Keratinocyte (primary cell): Measurements from ENCODE around the gene ZNF562. TPM values are rescaled to one million over a fixed set of nuclear protein-coding genes. Genes with fewer than 3 reads are reported as not detected.

Experiments used
- DNase-seq: peaks from one replicate; pipeline ENCODE4 v3.0.0-alpha.2; 2011; ENCODE audit warnings: low read depth, missing footprints, low spot score
- FAIRE-seq: peaks from 2 replicates; lab custom pipeline; 2011; peaks lifted over from hg19 to GRCh38; lab: Jason Lieb, UNC
- H2AFZ ChIP-seq: 2 replicates; pipeline ENCODE4 v1.6.0; 2012; ENCODE audit warnings: low read length, control low read depth, inconsistent platforms; ENCODE audit not compliant: control insufficient read depth
- H3K27ac ChIP-seq: 2 replicates; pipeline ENCODE4 v1.5.1; 2011; ENCODE audit warnings: low read length; ENCODE audit not compliant: control insufficient read depth, insufficient read depth
- H3K27me3 ChIP-seq: 3 replicates; pipeline ENCODE4 v1.6.0; 2011; ENCODE audit warnings: low read length; ENCODE audit not compliant: control insufficient read depth, insufficient read depth; ENCODE audit errors: extremely low read depth
- H3K36me3 ChIP-seq, 2 experiments: 2 replicates in 1 of 2; 3 replicates in 1 of 2; pipeline ENCODE4 v1.5.1; 2011; ENCODE audit warnings: low read length in 2 of 2, mild to moderate bottlenecking in 1 of 2; ENCODE audit not compliant: control insufficient read depth in 2 of 2, insufficient read depth in 2 of 2; ENCODE audit errors: extremely low read depth in 1 of 2
- H3K4me1 ChIP-seq: 3 replicates; pipeline ENCODE4 v1.5.1; 2011; ENCODE audit warnings: low read length; ENCODE audit not compliant: control insufficient read depth, insufficient read depth; ENCODE audit errors: extremely low read depth
- H3K4me2 ChIP-seq: 3 replicates; pipeline ENCODE4 v1.6.0; 2011; ENCODE audit warnings: low read depth, low read length; ENCODE audit not compliant: control insufficient read depth, insufficient read depth; ENCODE audit errors: extremely low read depth
- H3K4me3 ChIP-seq, 3 experiments: fragments of 200-600 bp in 1 of 3; sonication (generic) in 1 of 3; 2 replicates in 2 of 3; 3 replicates in 1 of 3; pipeline ENCODE4 v1.5.1; 2011 to 2016; ENCODE audit warnings: low read length in 3 of 3, mild to moderate bottlenecking in 3 of 3, control low read depth in 2 of 3, inconsistent platforms in 1 of 3, low read depth in 1 of 3, mixed read lengths in 1 of 3, mixed run types in 1 of 3, moderate library complexity in 1 of 3; ENCODE audit not compliant: control insufficient read depth in 2 of 3, insufficient read depth in 2 of 3; ENCODE audit errors: extremely low read depth in 1 of 3
- H3K79me2 ChIP-seq: 2 replicates; pipeline ENCODE4 v1.6.0; 2012; ENCODE audit warnings: low read length; ENCODE audit not compliant: control insufficient read depth, insufficient read depth
- H3K9ac ChIP-seq: 3 replicates; pipeline ENCODE4 v1.6.0; 2011; ENCODE audit warnings: low read length; ENCODE audit not compliant: control insufficient read depth, insufficient read depth; ENCODE audit errors: extremely low read depth
- H3K9me1 ChIP-seq: 3 replicates; pipeline ENCODE4 v1.6.0; 2011; ENCODE audit warnings: low read length; ENCODE audit not compliant: control insufficient read depth, insufficient read depth; ENCODE audit errors: extremely low read depth
- H3K9me3 ChIP-seq: 2 replicates; pipeline ENCODE4 v1.5.1; 2012; ENCODE audit warnings: low read depth, low read length; ENCODE audit not compliant: control insufficient read depth
- H4K20me1 ChIP-seq: 3 replicates; pipeline ENCODE4 v1.6.0; 2011; ENCODE audit warnings: low read length; ENCODE audit not compliant: control insufficient read depth, insufficient read depth; ENCODE audit errors: extremely low read depth
- EZH2 ChIP-seq: IDR thresholded peaks from one replicate; pipeline ENCODE4 v1.6.1; 2012; ENCODE audit warnings: inconsistent platforms, mild to moderate bottlenecking, low read length, moderate library complexity
- dilution Hi-C: fragments of 300-500 bp; cut with MboI; formaldehyde crosslinking; loops from one replicate; pipeline ENCODE4 v1.7.0; 2020; ENCODE audit warnings: low sequenced_read_pairs; ENCODE audit not compliant: extremely low pct_ligation_motif_present
- polyA plus RNA-seq, 5 experiments: library from polyadenylated mRNA; depleted of rRNA in 3 of 5; stranded (reverse) in 3 of 5; stranded (forward) in 1 of 5; unstranded in 1 of 5; fragments of >200 nt; gene quantifications; 1 replicate in 1 of 5; 2 replicates in 3 of 5; 3 replicates in 1 of 5; pipeline versions ENCODE4 v1.2.1 to v1.2.3, GENCODE V29; 2011 to 2012; ENCODE audit warnings: missing spikeins in 2 of 5, low read depth in 1 of 5, low replicate concordance in 1 of 5
- TF ChIP-seq, protein P1 (sequence below), 3 experiments: IDR thresholded peaks in 1 of 3; conservative IDR thresholded peaks in 1 of 3; optimal IDR thresholded peaks in 1 of 3; 2 replicates in 2 of 3; 3 replicates in 1 of 3; pipeline versions ENCODE3 to v1.5.1; 2011; ENCODE audit warnings: low read length in 3 of 3, mild to moderate bottlenecking in 3 of 3, moderate library complexity in 2 of 3, control low read depth in 1 of 3, inconsistent platforms in 1 of 3; ENCODE audit not compliant: insufficient read depth in 2 of 3; ENCODE audit errors: extremely low read depth in 1 of 3

Gene ZNF562
- polyA plus RNA-seq, 1 donor (not counting 4 experiments of a cell fraction or from before 2014, with no cell fraction given) = 21.1 TPM

DNA sequence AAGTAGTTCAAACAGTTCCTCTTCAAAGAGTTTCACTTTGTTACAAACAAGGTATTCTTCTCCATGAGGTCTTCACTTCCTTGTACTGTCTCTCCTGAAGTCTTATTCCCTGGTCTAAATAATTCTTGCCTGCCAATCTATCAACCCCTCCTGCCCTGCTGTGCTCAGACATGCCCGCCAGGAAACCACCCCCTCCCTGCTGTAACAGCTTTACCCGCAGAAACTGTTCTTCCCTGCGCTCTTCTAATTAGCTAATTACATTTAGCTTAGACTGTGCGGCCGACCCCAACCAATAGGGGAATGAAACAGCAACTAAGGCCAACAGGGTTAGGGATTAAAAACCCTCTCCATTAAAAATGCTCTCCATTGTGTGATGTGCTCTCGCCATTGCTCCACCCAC is 47.0 kb upstream of the ZNF562 start:
- H3K27ac ChIP-seq = no peak overlapping the region
- FAIRE-seq = peak; percentile 83
- no peaks in the 10 kb centered on the region for H3K27me3 ChIP-seq
- no peaks in the 10 kb centered on the region for H3K36me3 ChIP-seq
- no peak overlapping the region for H3K9ac ChIP-seq
- H3K9me1 ChIP-seq = no peaks in the 10 kb centered on the region
- peak overlapping the region; percentile 81 for H2AFZ ChIP-seq
- H3K79me2 ChIP-seq = no peaks in the 10 kb centered on the region
- dilution Hi-C loops = no loop called here
- H3K4me2 ChIP-seq = peak overlapping the region; percentile 59
- H4K20me1 ChIP-seq = no peaks in the 10 kb centered on the region
- peak overlapping the region in 1 of 3 experiments; percentile 42 for H3K4me3 ChIP-seq
- DNase-seq = no peak
- H3K9me3 ChIP-seq = peaks cover 4% of the 10 kb centered on the region
- H3K4me1 ChIP-seq = peaks cover 7% of the 10 kb centered on the region
- TF ChIP-seq, protein P1, sequence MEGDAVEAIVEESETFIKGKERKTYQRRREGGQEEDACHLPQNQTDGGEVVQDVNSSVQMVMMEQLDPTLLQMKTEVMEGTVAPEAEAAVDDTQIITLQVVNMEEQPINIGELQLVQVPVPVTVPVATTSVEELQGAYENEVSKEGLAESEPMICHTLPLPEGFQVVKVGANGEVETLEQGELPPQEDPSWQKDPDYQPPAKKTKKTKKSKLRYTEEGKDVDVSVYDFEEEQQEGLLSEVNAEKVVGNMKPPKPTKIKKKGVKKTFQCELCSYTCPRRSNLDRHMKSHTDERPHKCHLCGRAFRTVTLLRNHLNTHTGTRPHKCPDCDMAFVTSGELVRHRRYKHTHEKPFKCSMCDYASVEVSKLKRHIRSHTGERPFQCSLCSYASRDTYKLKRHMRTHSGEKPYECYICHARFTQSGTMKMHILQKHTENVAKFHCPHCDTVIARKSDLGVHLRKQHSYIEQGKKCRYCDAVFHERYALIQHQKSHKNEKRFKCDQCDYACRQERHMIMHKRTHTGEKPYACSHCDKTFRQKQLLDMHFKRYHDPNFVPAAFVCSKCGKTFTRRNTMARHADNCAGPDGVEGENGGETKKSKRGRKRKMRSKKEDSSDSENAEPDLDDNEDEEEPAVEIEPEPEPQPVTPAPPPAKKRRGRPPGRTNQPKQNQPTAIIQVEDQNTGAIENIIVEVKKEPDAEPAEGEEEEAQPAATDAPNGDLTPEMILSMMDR (optimal IDR thresholded peaks at IDR 0.05 in 1 of 3, IDR thresholded peaks at IDR 0.05 in 1 of 3, conservative IDR thresholded peaks at IDR 0.05 in 1 of 3; ENCODE audit: extremely low read depth in 1 of 3, insufficient read depth in 2 of 3, low read length in 3 of 3) = no peak
- no peak for TF ChIP-seq EZH2

DNA sequence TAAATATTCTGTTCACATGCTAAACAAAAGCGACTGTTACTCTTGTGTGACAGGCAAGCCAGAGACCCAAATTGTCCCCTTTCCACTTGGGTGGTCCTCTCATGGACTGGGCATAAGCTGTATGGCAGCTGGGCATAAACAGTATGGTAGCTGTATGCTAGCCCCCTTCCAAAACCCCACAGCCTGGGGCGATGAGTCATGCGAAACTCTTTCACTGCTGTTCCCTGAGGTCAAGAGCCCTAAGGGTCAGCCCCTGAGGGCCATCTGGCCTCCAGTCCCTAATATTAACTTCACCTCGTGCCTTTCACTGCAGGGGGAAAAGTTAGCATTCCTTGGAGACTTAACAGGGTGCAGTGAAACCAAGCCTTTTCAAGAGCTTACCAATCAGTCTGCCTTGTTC is 45.6 kb upstream of the ZNF562 start:
- Histone ChIP-seq H3K4me2 (no peak overlapping the region), H3K9me3 (peaks cover 4% of the 10 kb centered on the region), H3K27ac (no peak overlapping the region), H2AFZ (no peak overlapping the region), H4K20me1 (no peaks in the 10 kb centered on the region), H3K4me3 (no peak overlapping the region), H3K79me2 (no peaks in the 10 kb centered on the region), H3K27me3 (no peaks in the 10 kb centered on the region), H3K9ac (no peak overlapping the region), H3K4me1 (peaks cover 7% of the 10 kb centered on the region), H3K36me3 (no peaks in the 10 kb centered on the region), H3K9me1 (no peaks in the 10 kb centered on the region)
- dilution Hi-C loops = no loop called here
- no peak for TF ChIP-seq EZH2
- TF ChIP-seq, protein P1 (optimal IDR thresholded peaks at IDR 0.05 in 1 of 3, IDR thresholded peaks at IDR 0.05 in 1 of 3, conservative IDR thresholded peaks at IDR 0.05 in 1 of 3; ENCODE audit: extremely low read depth in 1 of 3, insufficient read depth in 2 of 3, low read length in 3 of 3) = no peak
- no peak for DNase-seq
- FAIRE-seq = no peak
